ENCODE results near the gene BOLA1. TPM values are rescaled to one million over a fixed set of nuclear protein-coding genes. Genes with fewer than 3 reads are reported as not detected.

Gene BOLA1
- polyA plus RNA-seq, 1 of the 3 experiments (the other 2 are of a cell fraction), result 24.6 TPM

- CTCF ChIA-PET, result no interaction called here
- peaks cover 30% of the 10 kb centered on the region for H3K79me2 ChIP-seq (ENCODE audit: insufficient read depth)
- no peaks in the 10 kb centered on the region for H3K9me2 ChIP-seq
- no peak overlapping the region for H3K4me2 ChIP-seq
- POLR2A ChIA-PET, result no interaction called here
- peaks cover 20% of the 10 kb centered on the region; the same call in 1 of the 2 replicates for H4K20me1 ChIP-seq (ENCODE audit: insufficient read depth)
- H3K36me3 ChIP-seq (replicated peaks in 1 of 2; ENCODE audit: control insufficient read depth in 1 of 2, insufficient read depth in 2 of 2, low read length in 1 of 2), result no peaks in the 10 kb centered on the region
- H3K9ac ChIP-seq, result no peak overlapping the region
- no peak overlapping the region for H3K27ac ChIP-seq (ENCODE audit: low read depth in 2 of 2, low read length in 1 of 2)
- H2AFZ ChIP-seq (ENCODE audit: low read depth), result no peak overlapping the region
- no peak for DNase-seq
- no peaks in the 10 kb centered on the region for H3K9me3 ChIP-seq
- 63% methylated on average over 1 of the region's 1 CpG for WGBS (ENCODE audit: low lambda C conversion rate)
- peaks cover 23% of the 10 kb centered on the region for H3F3A ChIP-seq (replicated peaks; ENCODE audit: insufficient read depth)
- TF ChIP-seq RFX5 (IDR thresholded peaks at IDR 0.05; ENCODE audit: low read length), result no peak
- H3K4me3 ChIP-seq (ENCODE audit: low read depth in 2 of 2, low read length in 1 of 2), result no peak overlapping the region
- H3K27me3 ChIP-seq (ENCODE audit: insufficient read depth), result no peaks in the 10 kb centered on the region
- peaks cover 8 to 19% of the 10 kb centered on the region in 2 experiments; a peak in 3 of 4 replicates for H3K4me1 ChIP-seq (ENCODE audit: control insufficient read depth in 1 of 2, insufficient read depth in 2 of 2, low read depth in 1 of 2, low read length in 1 of 2)
Measured at GRCh38 chr1:149881876-149882275, 17.5 kb upstream of the BOLA1 start.

GRCh38 chr1:149883598-149884247, 15.6 kb upstream of the BOLA1 start:
- WGBS (ENCODE audit: low lambda C conversion rate), result 80% methylated on average over 3 of the region's 3 CpGs
- no peaks in the 10 kb centered on the region for H3K9me2 ChIP-seq
- POLR2A ChIA-PET, result no interaction called here
- peak overlapping the region; percentile 97 to 98; a peak in 3 of 4 replicates for H3K27ac ChIP-seq (ENCODE audit: low read depth in 2 of 2, low read length in 1 of 2)
- no peak for DNase-seq
- peaks cover 30% of the 10 kb centered on the region for H3K79me2 ChIP-seq (ENCODE audit: insufficient read depth)
- peaks cover 39% of the 10 kb centered on the region for H3F3A ChIP-seq (replicated peaks; ENCODE audit: insufficient read depth)
- no peaks in the 10 kb centered on the region for H3K9me3 ChIP-seq
- peaks cover 8 to 19% of the 10 kb centered on the region in 2 experiments; a peak in 3 of 4 replicates for H3K4me1 ChIP-seq (ENCODE audit: control insufficient read depth in 1 of 2, insufficient read depth in 2 of 2, low read depth in 1 of 2, low read length in 1 of 2)
- peak overlapping the region; percentile 73 to 88; a peak in 2 of 4 replicates for H3K4me3 ChIP-seq (ENCODE audit: low read depth in 2 of 2, low read length in 1 of 2)
- TF ChIP-seq ZBTB33 (IDR thresholded peaks at IDR 0.05; ENCODE audit: borderline replicate concordance, low read depth) (no peak), USF2 (IDR thresholded peaks at IDR 0.05; ENCODE audit: borderline replicate concordance, low read depth, low read length) (no peak)
- H3K36me3 ChIP-seq (replicated peaks in 1 of 2; ENCODE audit: control insufficient read depth in 1 of 2, insufficient read depth in 2 of 2, low read length in 1 of 2), result no peaks in the 10 kb centered on the region
- CTCF ChIA-PET, result interaction anchor here (0.7 kb wide), 1 partner anchor 124 kb away, joined by 3 read pairs; no protein-coding TSS in a partner anchor
- H2AFZ ChIP-seq (ENCODE audit: low read depth), result no peak overlapping the region
- H3K9ac ChIP-seq, result peak overlapping the region; percentile 95; the same call in 1 of the 2 replicates
- H3K27me3 ChIP-seq (ENCODE audit: insufficient read depth), result no peaks in the 10 kb centered on the region
- peaks cover 20% of the 10 kb centered on the region; the same call in 1 of the 2 replicates for H4K20me1 ChIP-seq (ENCODE audit: insufficient read depth)
- H3K4me2 ChIP-seq, result peak overlapping the region; percentile 72
